Right kidney (tissue), 1 donor: Measurements from ENCODE around the gene POFUT2.

ENCODE experiments used
- DNase-seq: peaks from one replicate; pipeline ENCODE4 v3.0.0-alpha.2; 2016

Gene POFUT2

DNA sequence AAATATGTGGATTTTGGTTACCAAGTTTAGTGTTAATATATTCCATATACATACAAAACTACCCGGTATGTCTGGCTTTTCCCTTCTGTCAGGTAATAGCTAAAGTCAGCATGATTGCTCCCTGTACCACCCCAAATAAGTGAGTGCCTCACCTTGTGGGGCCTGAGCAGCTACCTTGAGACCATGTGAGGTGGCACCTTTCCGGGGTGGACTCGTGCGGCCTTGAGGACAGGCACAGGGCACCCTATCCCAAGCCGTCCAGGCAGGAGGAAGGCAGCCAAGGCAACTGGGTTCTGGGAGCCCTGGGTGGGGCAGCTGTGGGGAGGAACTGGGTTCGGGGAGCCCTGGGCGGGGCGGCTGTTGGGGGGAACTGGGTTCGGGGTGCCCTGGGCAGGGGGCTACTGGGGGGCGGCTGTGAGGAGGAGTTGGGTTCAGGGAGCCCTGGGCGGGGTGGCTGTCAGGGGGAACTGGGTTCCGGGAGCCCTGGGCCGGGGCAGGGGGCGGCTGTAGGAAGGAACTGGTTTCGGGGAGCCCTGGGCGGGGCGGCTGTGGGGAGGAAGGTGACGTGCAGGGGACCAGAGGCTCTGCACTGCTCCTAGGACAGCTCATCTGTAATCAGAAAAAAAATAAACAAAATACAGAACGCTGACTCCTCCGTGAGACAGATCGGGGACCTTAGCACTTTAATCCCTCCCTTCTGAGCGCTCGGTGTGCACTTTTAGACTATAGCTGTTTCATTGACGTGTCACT is 63.3 kb downstream of the POFUT2 start:
- DNase-seq = no peak

DNA sequence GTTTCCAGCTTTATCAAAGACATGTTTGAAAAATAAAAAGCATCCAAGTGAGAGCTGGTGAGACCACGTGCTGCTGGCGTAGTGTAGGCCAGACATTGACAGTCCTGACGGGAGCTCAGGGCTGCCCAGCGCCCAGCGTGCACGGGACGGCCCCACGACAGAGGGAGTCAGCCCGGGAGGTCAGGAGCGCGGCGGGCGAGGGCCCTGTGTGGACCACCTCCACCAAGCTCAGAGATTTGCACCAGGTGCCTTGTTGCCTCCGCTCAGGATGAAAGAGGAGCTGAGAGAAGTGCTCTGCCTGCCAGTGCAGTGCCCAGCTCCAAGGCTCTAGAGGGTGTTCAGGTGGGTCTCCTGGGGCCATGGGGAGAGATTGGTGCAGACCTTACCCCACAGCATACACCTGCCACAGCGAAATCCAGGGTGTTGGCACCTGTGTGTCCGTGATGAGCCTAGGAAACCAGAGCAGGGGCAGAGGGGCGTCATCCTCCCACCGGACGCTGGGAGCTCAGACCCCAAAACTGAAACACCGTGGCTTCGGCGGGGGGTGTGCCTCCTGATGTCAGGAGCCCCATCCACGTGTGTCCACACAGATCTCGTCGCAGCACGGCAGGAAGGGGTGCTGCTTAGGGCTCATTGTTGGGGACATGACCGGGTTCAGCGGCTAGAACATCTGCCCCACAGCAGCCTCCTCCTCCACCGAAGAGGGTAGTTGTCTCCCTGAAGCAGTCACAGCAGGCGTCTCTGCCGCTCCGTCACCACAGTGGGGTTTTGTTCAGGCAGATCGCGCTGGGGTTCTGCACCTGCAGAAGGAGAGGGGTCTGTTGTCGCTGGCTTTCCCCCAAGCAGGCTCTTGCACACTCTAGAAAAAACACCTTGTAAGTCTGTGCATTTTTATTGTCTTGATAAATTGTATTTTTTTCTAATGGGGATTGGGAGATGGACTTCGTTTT is 64.2 kb downstream of the POFUT2 start:
- DNase-seq = no peak

DNA sequence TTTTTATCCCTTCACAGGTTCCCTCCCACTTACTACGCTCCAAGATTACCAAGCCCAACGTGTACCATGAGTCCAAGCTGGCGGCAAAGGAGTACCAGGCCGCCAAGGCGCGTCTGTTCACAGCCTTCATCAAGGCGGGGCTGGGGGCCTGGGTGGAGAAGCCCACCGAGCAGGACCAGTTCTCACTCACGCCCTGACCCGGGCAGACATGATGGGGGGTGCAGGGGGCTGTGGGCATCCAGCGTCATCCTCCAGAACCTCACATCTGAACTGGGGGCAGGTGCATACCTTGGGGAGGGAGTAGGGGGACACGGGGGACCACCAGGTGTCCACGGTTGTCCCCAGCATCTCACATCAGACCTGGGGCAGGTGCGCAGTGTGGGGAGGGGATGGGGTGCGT is 65.7 kb downstream of the POFUT2 start:
- no peak for DNase-seq

DNA sequence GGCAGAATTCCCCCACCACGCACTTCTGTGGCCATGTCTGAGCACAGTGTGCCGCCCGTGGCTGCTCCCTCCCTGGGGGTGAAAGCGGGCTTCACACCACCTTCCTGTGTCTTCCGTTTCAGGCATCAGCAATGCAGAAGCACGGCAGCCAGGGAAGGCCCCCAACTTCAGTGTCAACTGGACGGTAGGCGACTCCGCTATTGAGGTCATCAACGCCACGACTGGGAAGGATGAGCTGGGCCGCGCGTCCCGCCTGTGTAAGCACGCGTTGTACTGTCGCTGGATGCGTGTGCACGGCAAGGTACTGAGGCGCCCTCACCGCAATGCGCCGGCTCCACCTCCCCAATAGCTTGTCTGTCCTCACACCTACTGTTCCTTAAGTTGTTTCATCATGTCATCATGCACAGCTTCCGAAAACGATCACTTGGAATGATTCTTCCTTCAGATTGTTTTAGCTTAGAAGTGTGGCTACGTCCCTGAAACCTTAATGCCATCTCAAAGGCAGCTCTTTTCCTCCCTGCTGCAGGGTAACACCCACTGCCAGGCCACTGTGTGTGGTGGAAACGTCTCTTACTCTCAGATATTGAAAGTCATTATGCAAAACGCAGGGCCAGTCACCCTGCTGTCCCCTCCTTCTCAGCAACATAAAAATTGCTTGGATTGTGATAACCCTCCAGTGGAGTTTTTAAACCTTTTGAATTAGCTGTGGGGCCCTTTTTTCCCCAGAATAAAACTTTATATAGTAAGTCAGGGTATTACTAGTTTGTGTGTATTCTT is 66.8 kb downstream of the POFUT2 start:
- DNase-seq = no peak

DNA sequence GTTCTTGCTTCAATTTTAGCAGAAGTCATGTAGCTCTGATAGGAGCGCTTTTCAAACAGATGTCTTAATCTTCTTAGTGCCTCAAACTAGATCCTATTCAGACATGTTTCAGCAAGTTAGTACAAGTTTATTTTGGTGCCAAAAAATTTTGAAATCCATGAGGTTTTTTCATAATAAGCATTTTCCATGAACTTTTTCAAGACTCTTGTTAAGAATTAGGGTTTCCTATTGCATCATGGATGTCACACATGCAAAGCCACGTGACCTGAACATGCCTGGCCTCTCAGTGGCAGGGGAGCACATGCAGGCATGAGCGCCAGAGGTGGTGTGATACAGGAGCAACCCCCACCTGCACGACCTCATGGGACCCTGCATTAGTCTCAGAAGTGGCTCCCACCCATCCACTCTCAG is 67.6 kb downstream of the POFUT2 start:
- DNase-seq = no peak

DNA sequence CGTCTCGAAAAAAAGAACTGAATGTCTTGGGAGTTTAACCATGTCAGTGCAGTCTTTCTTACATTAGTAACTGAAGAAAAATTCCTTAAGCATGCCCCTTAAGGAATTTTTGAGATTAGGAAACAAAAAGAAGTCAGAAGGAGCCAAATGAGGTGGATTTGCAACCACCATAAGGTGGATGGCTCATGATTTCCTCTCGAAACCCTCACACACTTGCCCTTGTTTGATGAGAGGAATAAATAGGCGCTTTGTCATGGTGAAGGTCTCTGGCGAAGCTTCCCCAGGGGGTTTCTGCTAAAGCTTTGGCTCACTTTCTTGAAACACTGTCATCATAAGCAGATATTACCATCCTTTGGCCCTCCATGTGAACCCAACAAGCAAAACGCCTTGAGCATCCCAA is 68.2 kb downstream of the POFUT2 start:
- no peak for DNase-seq

DNA sequence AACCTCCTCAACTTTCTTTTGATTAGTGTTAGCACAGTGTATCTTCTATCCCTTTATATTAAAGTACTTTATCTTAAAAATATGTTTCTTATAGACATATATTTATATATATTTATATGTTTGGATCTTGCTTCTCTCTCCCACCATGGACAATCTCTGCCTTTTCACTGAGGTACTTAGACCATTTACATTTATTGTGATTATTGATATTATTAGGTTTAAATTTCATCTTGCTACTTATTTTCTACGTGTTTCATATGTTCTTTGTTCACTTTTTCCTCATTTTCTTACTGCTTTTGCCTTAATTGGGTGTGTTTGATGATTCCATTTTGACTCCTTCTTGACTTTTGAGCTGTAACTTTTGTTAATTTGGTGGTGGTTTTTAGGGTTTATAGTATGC is 70.7 kb downstream of the POFUT2 start:
- no peak for DNase-seq

DNA sequence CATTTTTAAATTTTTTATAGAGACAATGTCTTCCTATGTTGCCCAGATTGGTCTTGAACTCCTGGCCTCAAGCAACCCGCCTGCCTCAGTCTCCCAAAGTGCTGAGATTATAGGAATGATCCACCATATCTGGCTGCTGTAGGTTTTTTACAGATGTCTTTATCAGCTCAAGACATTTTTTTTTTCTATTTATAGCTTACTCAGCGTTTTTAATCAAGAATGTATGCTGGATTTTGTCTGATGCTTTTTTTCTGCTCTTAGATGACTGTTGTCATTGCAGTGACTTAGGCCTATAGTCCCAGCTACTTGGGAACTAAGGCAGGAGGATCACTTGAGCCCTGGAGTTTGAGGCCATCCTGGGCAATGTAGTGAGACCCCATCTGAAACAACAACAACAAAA is 72.5 kb downstream of the POFUT2 start:
- no peak for DNase-seq
